Common myeloid progenitor, CD34-positive (primary cell): ENCODE results near the gene STH.

Experiments used
- CTCF ChIA-PET: fragments of 350-600 bp; sonication (Branson Sonifier 250); formaldehyde crosslinking; loops from one replicate; lab custom pipeline; 2021; ENCODE audit warnings: antibody characterized with exemption; lab: Charles Lee
- POLR2A ChIA-PET: fragments of 350-600 bp; sonication (Branson Sonifier 250); formaldehyde crosslinking; loops from one replicate; lab custom pipeline; 2021; ENCODE audit warnings: antibody characterized with exemption; lab: Charles Lee
- DNase-seq, 3 donors: peaks; one replicate each; pipeline versions ENCODE4 v3.0.0 to v3.0.0-alpha.2; 2013
- H3K27ac ChIP-seq, 2 experiments: 1 replicate in 1 of 2; 2 replicates in 1 of 2; pipeline ENCODE4 v1.7.0; 2013; ENCODE audit warnings: inconsistent platforms in 2 of 2, low read length in 2 of 2, mild to moderate bottlenecking in 2 of 2, low read depth in 1 of 2, moderate library complexity in 1 of 2; ENCODE audit not compliant: severe bottlenecking in 2 of 2, insufficient read depth in 1 of 2, poor library complexity in 1 of 2
- H3K27me3 ChIP-seq, 5 experiments: replicated peaks in 2 of 5; 1 replicate in 3 of 5; 2 replicates in 2 of 5; pipeline versions ENCODE4 v1.6.1 to v1.7.0; 2013; ENCODE audit warnings: low read length in 4 of 5, mild to moderate bottlenecking in 2 of 5, moderate library complexity in 2 of 5, inconsistent platforms in 1 of 5; ENCODE audit not compliant: insufficient read depth in 5 of 5, control insufficient read depth in 4 of 5
- H3K36me3 ChIP-seq, 4 experiments: 1 replicate in 2 of 4; 2 replicates in 2 of 4; pipeline versions ENCODE4 v1.6.1 to v1.7.0; 2013; ENCODE audit warnings: low read length in 3 of 4, control low read depth in 1 of 4, mild to moderate bottlenecking in 1 of 4; ENCODE audit not compliant: control insufficient read depth in 4 of 4, insufficient read depth in 4 of 4
- H3K4me1 ChIP-seq, 4 experiments: 1 replicate in 3 of 4; 2 replicates in 1 of 4; pipeline versions ENCODE4 v1.6.1 to v1.7.1; 2013; ENCODE audit warnings: low read length in 3 of 4, mild to moderate bottlenecking in 3 of 4, control low read depth in 1 of 4, inconsistent platforms in 1 of 4, moderate library complexity in 1 of 4; ENCODE audit not compliant: control insufficient read depth in 4 of 4, insufficient read depth in 4 of 4; ENCODE audit errors: control extremely low read depth in 1 of 4
- H3K4me3 ChIP-seq, 7 experiments: 1 replicate in 4 of 7; 2 replicates in 3 of 7; pipeline versions ENCODE4 v1.5.1 to v1.7.0; 2013; ENCODE audit warnings: mild to moderate bottlenecking in 7 of 7, low read length in 6 of 7, moderate library complexity in 6 of 7, inconsistent platforms in 2 of 7, low read depth in 2 of 7, control low read depth in 1 of 7; ENCODE audit not compliant: insufficient read depth in 4 of 7, control insufficient read depth in 1 of 7; ENCODE audit errors: extremely low read depth in 1 of 7
- H3K9me3 ChIP-seq, 5 experiments: 1 replicate in 4 of 5; 2 replicates in 1 of 5; pipeline versions ENCODE4 v1.6.1 to v1.7.1; 2013; ENCODE audit warnings: low read length in 4 of 5, mild to moderate bottlenecking in 2 of 5, inconsistent platforms in 1 of 5, low read depth in 1 of 5, moderate library complexity in 1 of 5; ENCODE audit not compliant: control insufficient read depth in 4 of 5, insufficient read depth in 2 of 5; ENCODE audit errors: control extremely low read depth in 1 of 5
- WGBS: methylation state at CpG from one replicate; pipeline ENCODE4 v1.1.5; 2013; ENCODE audit not compliant: insufficient coverage; 5-methylcytosine and 5-hydroxymethylcytosine counted together

The STH gene

DNA sequence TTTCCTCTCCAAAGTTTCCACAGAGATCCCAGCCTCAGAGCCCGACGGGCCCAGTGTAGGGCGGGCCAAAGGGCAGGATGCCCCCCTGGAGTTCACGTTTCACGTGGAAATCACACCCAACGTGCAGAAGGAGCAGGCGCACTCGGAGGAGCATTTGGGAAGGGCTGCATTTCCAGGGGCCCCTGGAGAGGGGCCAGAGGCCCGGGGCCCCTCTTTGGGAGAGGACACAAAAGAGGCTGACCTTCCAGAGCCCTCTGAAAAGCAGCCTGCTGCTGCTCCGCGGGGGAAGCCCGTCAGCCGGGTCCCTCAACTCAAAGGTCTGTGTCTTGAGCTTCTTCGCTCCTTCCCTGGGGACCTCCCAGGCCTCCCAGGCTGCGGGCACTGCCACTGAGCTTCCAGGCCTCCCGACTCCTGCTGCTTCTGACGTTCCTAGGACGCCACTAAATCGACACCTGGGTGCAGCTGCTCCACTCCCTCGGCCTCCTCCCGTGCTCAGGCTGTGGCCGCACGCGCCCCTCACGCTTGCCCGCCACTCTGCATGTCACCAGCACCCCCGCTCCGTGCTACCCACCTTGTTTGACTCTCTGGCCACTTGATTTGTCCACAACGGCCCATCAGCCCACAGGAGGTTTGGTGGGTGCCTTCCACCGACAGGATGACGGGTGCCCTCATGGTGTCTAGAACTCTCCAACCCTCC, 15.3 kb upstream of the STH start:
- no peak overlapping the region for H3K4me3 ChIP-seq
- 87% methylated on average over 24 of the region's 31 CpGs for WGBS
- no peak overlapping the region for H3K27ac ChIP-seq
- no peak for DNase-seq
- no peaks in the 10 kb centered on the region for H3K9me3 ChIP-seq
- H3K27me3 ChIP-seq: peaks cover 0 to 6% (median 0%) of the 10 kb centered on the region in 5 experiments
- ChIA-PET CTCF (no interaction called here), POLR2A (no interaction called here)
- H3K36me3 ChIP-seq: no peaks in the 10 kb centered on the region
- no peaks in the 10 kb centered on the region for H3K4me1 ChIP-seq

DNA sequence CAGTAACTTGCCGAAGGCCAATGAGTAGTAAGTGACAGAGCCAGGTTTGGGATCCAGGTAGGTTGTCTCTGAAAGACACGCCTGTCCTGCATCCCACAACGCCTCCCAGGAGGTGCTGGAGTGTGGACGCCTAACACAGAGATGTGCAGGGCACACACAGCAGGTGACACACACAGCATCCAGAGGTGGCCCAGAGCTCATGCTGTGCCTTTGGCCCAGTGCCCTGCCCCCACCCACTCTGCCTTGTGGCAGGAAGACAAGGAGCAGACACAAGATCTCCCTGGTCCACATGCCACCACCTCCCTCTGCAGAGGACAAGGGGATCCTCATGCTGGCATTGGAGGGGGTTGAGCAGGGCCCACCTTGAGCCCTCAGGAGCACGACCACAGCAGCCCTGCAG, 14.7 kb upstream of the STH start:
- no peak overlapping the region for H3K27ac ChIP-seq
- ChIA-PET CTCF (no interaction called here), POLR2A (no interaction called here)
- H3K4me3 ChIP-seq: no peak overlapping the region
- peaks cover 0 to 6% (median 0%) of the 10 kb centered on the region in 5 experiments for H3K27me3 ChIP-seq
- H3K36me3 ChIP-seq: no peaks in the 10 kb centered on the region
- no peaks in the 10 kb centered on the region for H3K4me1 ChIP-seq
- DNase-seq: no peak
- 97% methylated on average over 5 of the region's 5 CpGs for WGBS
- H3K9me3 ChIP-seq: no peaks in the 10 kb centered on the region

DNA sequence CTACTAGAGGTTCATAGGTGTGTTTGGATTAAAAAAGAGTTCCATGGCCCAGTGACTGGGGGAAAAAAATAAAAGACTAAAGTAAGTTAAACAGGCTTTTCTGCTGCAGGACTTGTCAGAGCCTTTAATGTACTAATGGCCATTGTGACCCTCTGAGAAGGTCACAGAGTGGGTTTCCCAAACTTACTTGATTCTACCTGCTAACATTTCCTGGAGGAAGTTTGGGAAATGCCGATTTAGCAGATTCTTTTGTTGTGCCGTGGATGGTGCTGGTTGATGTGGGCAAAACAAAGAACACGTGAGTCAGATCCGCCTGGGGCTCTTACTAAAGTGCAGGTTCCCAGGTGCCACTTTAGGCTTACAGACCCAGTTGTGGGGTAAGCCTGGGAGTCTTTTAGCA, 13.6 kb upstream of the STH start:
- Histone ChIP-seq H3K4me1 (no peaks in the 10 kb centered on the region), H3K27ac (no peak overlapping the region), H3K27me3 (peaks cover 0 to 4% (median 0%) of the 10 kb centered on the region in 5 experiments), H3K36me3 (no peaks in the 10 kb centered on the region), H3K4me3 (no peak overlapping the region), H3K9me3 (no peaks in the 10 kb centered on the region)
- no peak for DNase-seq
- 83% methylated on average over 4 of the region's 4 CpGs for WGBS
- ChIA-PET POLR2A (no interaction called here), CTCF (interaction anchor here (1.3 kb wide), 2 partner anchors 9 to 17 kb away, joined by 3 to 4 read pairs; no protein-coding TSS in a partner anchor)

DNA sequence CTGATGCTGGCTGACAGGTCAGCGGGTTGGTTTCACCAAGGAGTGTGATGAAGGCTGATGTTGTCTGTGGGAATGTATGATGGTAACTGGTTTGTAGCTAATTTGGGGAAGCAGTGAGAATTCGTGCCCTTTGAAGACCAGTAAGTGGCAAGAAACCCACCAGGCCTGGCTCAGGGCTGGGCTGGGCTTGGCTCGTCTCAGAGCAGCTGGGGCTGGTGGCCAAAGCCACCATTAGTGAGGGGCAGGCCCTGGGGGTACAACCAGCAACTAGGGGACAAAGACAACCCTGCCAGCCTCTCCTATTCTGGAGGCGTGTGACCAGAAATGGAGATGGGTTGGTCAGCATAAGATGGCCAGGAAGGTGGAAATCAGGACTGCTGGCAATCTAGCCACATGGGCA, 13.0 kb upstream of the STH start:
- H3K27me3 ChIP-seq: peaks cover 0 to 4% (median 0%) of the 10 kb centered on the region in 5 experiments
- POLR2A ChIA-PET: no interaction called here

DNA sequence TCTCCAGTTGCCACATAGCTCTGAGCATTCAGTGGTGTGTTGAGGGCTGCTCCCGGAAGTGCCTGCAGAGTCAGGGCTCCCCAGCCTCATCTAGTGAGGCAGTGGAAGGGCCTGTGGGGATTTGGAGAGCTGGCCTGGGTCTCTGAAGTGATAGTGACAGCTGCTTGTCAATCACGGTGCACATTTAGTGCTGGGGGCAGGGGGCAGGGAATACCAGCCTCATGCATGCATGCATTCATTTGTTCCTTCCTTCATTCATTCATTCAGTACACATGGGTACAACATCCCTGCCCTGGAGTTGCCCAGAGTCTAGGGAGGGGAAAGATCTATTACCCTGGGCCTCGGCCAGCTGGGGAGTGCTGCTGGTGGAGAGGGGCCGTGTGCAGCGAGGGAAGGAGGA, 11.3 kb upstream of the STH start:
- 100% methylated on average over 1 of the region's 5 CpGs for WGBS
- no peak overlapping the region for H3K27ac ChIP-seq
- ChIA-PET POLR2A (no interaction called here), CTCF (no interaction called here)
- H3K27me3 ChIP-seq: peaks cover 0 to 7% (median 0%) of the 10 kb centered on the region in 5 experiments
- H3K4me3 ChIP-seq: no peak overlapping the region
- no peaks in the 10 kb centered on the region for H3K36me3 ChIP-seq
- H3K4me1 ChIP-seq: no peaks in the 10 kb centered on the region
- H3K9me3 ChIP-seq: no peaks in the 10 kb centered on the region
- DNase-seq: no peak

More for the DNA sequence above, 13.0 kb upstream of the STH start:
- no peak for DNase-seq
- Histone ChIP-seq H3K4me1 (no peaks in the 10 kb centered on the region), H3K9me3 (no peaks in the 10 kb centered on the region), H3K36me3 (no peaks in the 10 kb centered on the region), H3K27ac (no peak overlapping the region), H3K4me3 (no peak overlapping the region)
- CTCF ChIA-PET: interaction anchor here (1.3 kb wide), 2 partner anchors 9 to 17 kb away, joined by 3 to 4 read pairs; no protein-coding TSS in a partner anchor
- whole genome bisulfite sequencing: 93% methylated on average over 4 of the region's 4 CpGs

DNA sequence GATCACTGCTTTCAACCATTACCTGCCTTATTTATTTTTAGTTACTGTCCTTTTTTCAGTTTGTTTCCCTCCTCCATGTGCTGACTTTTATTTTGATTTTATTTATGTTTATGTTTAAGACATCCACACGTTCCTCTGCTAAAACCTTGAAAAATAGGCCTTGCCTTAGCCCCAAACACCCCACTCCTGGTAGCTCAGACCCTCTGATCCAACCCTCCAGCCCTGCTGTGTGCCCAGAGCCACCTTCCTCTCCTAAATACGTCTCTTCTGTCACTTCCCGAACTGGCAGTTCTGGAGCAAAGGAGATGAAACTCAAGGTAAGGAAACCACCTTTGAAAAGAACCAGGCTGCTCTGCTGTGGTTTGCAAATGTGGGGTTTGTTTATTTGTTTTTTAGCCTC, 9.3 kb upstream of the STH start:
- CTCF ChIA-PET: interaction anchor here (1.4 to 2.3 kb wide), 2 partner anchors 12 to 14 kb away, joined by 3 to 6 read pairs; no protein-coding TSS in a partner anchor
- POLR2A ChIA-PET: no interaction called here
- no peak for DNase-seq
- Histone ChIP-seq H3K4me3 (no peak overlapping the region), H3K36me3 (no peaks in the 10 kb centered on the region), H3K4me1 (no peaks in the 10 kb centered on the region), H3K9me3 (no peaks in the 10 kb centered on the region), H3K27me3 (peaks cover 0 to 7% (median 0%) of the 10 kb centered on the region in 5 experiments), H3K27ac (no peak overlapping the region)
- WGBS: 93% methylated on average over 2 of the region's 3 CpGs

DNA sequence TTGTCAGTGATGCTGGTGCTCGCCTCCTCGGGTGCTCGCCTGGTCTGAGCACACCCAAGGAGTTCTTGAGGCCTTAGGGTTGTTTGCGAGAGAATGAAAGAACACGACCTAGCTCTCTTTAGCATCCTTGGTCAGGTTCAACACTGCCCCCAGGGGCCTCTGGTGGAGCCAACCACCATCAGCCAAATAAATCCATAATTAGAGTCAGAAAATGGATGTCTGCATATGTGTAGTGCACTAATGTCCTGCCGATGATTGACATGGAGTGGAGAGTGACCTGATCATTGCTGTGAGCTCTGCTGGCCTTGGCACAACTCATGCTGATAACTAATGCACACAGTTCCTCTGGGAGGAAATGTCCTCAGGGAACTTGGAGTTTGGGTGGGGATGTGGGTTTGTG, 8.2 kb upstream of the STH start:
- Histone ChIP-seq H3K9me3 (no peaks in the 10 kb centered on the region), H3K27me3 (peaks cover 0 to 7% (median 0%) of the 10 kb centered on the region in 5 experiments), H3K4me1 (no peaks in the 10 kb centered on the region), H3K27ac (no peak overlapping the region), H3K4me3 (no peak overlapping the region), H3K36me3 (no peaks in the 10 kb centered on the region)
- POLR2A ChIA-PET: no interaction called here
- 83% methylated on average over 5 of the region's 6 CpGs for WGBS
- DNase-seq: peak in 1 of 3 donors; percentile 7
- CTCF ChIA-PET: interaction anchor here (0.6 to 2.3 kb wide), 4 partner anchors 11 to 36 kb away, joined by 3 to 6 read pairs (median 3); no protein-coding TSS in a partner anchor
